Esophagus (tissue), 2 donors: ENCODE results near the gene SAP130. TPM values are rescaled to one million over a fixed set of nuclear protein-coding genes. Genes with fewer than 3 reads are reported as not detected.

ENCODE experiments used
- H3K27ac ChIP-seq, 2 donors: one replicate each; pipeline ENCODE4 v1.5.1; 2013; ENCODE audit warnings: low read depth in 2 of 2, mild to moderate bottlenecking in 2 of 2, inconsistent platforms in 1 of 2, low read length in 1 of 2, moderate library complexity in 1 of 2
- H3K27me3 ChIP-seq, 2 donors: one replicate each; pipeline ENCODE4 v1.6.1; 2013; ENCODE audit warnings: low read length in 2 of 2, control low read depth in 1 of 2, mild to moderate bottlenecking in 1 of 2; ENCODE audit not compliant: insufficient read depth in 2 of 2, control insufficient read depth in 1 of 2
- H3K36me3 ChIP-seq, 2 donors: one replicate each; pipeline ENCODE4 v1.6.1; 2013; ENCODE audit warnings: low read length in 1 of 2; ENCODE audit not compliant: control insufficient read depth in 2 of 2, insufficient read depth in 2 of 2
- H3K4me1 ChIP-seq, 2 donors: one replicate each; pipeline ENCODE4 v1.6.1; 2013; ENCODE audit warnings: low read length in 1 of 2; ENCODE audit not compliant: control insufficient read depth in 2 of 2, insufficient read depth in 2 of 2
- H3K4me3 ChIP-seq, 2 donors: one replicate each; pipeline ENCODE4 v1.5.1; 2013; ENCODE audit warnings: low read length in 2 of 2, mild to moderate bottlenecking in 2 of 2, low read depth in 1 of 2, moderate library complexity in 1 of 2
- H3K9me3 ChIP-seq, 2 donors: one replicate each; pipeline ENCODE4 v1.6.1; 2013; ENCODE audit warnings: mild to moderate bottlenecking in 2 of 2, low read depth in 1 of 2, low read length in 1 of 2, moderate library complexity in 1 of 2; ENCODE audit not compliant: control insufficient read depth in 2 of 2, insufficient read depth in 1 of 2
- WGBS, 2 donors: extraction: QIAGEN DNeasy Blood & Tissue Kit; methylation state at CpG; one replicate each; pipeline ENCODE4 v1.1.7; 2013; 5-methylcytosine and 5-hydroxymethylcytosine counted together
- polyA plus RNA-seq, 2 donors: library from polyadenylated mRNA; stranded (reverse); fragments of 200-250 nt; gene quantifications; one replicate each; pipeline ENCODE4 v1.2.3, GENCODE V29; 2013
- donor health status: healthy with polysubstance abuse.
- donor health status: Bipolar disorder and iron deficiency.

The SAP130 gene
- polyA plus RNA-seq, 2 donors: 6.3 to 7.3 TPM

DNA sequence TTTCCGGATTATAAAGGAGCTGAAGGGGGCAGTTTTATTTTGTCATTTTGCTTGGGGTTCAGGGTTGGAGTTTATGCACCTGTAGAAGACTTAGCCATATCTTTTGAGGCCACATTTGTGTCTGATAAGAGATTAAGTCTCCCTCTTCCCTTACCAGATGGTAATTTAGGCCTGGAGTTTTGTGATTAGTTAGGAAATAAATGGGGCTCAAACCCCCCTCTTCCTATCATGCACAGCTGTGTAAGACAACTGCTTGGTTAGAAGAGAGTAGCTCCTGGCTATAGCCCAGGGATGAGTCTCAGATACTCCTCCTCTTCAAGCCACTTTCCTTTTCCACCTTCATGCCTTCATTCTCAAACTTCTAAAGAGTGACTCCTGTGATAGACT is 802 bp upstream of the SAP130 start:
- Histone ChIP-seq H3K4me1 (no peaks in the 10 kb centered on the region), H3K27me3 (no peaks in the 10 kb centered on the region), H3K36me3 (no peaks in the 10 kb centered on the region), H3K9me3 (peaks cover 0 to 2% of the 10 kb centered on the region in 2 donors), H3K27ac (peak overlapping the region; percentile 84 to 94), H3K4me3 (peak overlapping the region; percentile 80 to 99)
- 0% methylated on average over 1 of the region's 1 CpG for WGBS, 2 donors

DNA sequence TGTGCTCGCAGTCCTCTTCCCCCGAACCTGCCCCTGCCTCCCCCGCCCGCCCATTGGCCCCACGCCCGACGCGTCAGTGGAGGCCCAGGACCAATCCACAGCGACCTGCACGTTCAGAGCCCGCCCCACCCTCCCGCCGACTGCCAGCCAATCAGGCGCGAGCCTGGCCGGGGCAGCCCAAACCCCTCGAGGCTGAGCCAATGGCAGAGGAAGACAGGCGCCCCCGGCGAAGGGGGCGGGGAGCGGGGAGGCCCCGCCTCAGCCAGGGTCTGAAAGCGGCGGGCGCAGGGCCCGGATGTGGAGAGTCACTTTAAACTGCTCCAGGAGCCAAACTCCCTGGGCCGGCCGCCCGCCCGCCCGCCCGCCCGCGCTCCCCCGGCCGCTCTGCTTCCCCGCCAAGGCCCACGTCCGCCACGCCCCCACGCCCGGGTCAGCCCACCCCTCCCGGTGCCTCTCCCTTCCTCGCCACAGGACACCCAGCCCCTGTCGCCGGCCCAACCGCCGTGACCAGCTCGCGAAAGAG is 520 bp downstream of the SAP130 start:
- Histone ChIP-seq H3K27ac (peak overlapping the region; percentile 98 to 99), H3K4me3 (peak overlapping the region; percentile 80 to 99), H3K27me3 (no peaks in the 10 kb centered on the region), H3K4me1 (no peaks in the 10 kb centered on the region), H3K36me3 (no peaks in the 10 kb centered on the region), H3K9me3 (no peaks in the 10 kb centered on the region)
- WGBS, 2 donors: 0 to 1% methylated on average over 27 to 51 of the region's 51 CpGs

DNA sequence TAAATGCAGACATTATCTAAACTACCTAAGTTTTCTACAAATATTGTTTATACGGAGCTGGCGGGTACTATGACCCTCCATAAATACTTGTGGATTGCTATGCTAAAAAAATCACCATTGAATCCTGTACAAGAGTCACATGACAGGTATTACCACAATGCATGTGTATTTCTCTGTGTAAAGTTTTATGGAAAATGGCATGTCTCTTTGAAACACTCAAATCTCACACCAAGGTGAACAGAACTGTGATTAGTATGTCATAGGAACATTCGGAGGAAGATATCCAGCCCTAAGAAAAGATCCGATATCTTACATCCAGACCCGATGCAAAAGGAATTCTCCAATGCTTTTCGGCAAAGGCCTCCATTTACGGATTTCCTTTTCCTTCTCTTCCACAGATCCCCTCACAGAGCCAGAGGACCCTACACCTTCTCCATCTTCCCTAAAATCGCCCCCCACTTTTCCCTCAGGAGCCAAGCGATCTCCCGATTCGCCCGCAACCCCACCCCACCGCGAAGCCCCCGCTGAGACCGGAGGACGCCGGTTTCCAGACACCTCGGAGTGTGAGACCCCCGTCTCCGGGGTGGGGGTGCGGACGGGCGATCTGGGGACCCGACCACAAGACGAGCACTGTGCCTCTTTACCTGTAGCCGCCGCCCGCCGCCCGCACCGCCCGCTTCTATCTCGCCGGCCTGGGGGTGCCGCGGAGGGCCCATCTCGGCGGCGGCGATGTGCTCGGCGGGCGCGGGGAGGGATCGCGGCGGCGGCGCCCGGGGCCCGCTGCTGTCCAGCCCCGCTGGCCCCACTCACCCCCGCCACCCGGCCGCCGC is 1.2 kb downstream of the SAP130 start:
- WGBS, 2 donors: 0 to 1% methylated on average over 48 to 57 of the region's 57 CpGs
- H3K36me3 ChIP-seq: no peaks in the 10 kb centered on the region
- peak overlapping the region; percentile 73 to 80 for H3K4me3 ChIP-seq
- peak overlapping the region; percentile 66 to 83 for H3K27ac ChIP-seq
- H3K27me3 ChIP-seq: no peaks in the 10 kb centered on the region
- no peaks in the 10 kb centered on the region for H3K4me1 ChIP-seq
- no peaks in the 10 kb centered on the region for H3K9me3 ChIP-seq

DNA sequence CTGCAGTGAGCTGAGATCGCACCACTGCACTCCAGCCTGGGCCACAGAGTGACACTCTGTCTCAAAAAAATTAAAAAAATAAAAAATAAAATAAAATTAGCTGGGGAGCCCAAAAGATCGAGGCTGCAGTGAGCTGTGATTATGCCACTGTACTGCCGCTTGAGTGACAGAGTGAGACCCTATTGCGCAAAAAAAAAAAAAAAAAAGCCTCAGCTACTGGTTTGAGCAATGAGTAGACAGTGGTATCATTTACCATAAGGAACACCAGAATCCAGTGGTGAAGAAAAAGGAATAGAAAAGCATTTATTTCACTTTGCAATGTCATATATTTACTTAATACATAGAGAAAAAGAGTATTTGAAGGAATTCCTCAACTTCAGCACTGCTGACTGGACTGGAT is 3.0 kb downstream of the SAP130 start:
- H3K27me3 ChIP-seq: no peaks in the 10 kb centered on the region
- WGBS, 2 donors: 91 to 94% methylated on average over 4 of the region's 4 CpGs
- no peaks in the 10 kb centered on the region for H3K4me1 ChIP-seq
- H3K36me3 ChIP-seq: no peaks in the 10 kb centered on the region
- no peak overlapping the region for H3K4me3 ChIP-seq
- H3K27ac ChIP-seq: no peak overlapping the region
- H3K9me3 ChIP-seq: no peaks in the 10 kb centered on the region

DNA sequence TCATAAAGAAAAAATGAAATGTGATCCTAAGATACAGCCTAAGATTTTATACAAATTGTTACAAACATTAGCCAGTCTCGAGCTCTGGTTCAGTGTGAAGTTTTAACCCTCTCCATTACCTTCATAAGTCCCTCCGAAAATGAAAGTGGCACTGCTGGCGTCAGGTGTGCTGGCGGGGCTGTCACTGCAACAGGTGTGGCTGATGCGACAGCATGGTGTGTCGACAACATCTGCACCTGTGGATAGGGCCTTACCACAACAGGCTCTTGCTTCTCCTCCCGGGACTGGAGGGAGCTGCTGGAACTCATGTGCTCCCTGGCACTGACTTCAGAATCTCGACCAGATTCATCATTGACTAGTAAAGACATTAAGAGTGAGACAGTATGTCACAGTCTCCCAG is 10.3 kb downstream of the SAP130 start:
- Histone ChIP-seq H3K27ac (no peak overlapping the region), H3K4me1 (no peaks in the 10 kb centered on the region), H3K36me3 (peaks cover 6 to 25% of the 10 kb centered on the region in 2 donors), H3K9me3 (no peaks in the 10 kb centered on the region), H3K4me3 (no peak overlapping the region), H3K27me3 (no peaks in the 10 kb centered on the region)
- WGBS, 2 donors: 89 to 93% methylated on average over 8 of the region's 8 CpGs

DNA sequence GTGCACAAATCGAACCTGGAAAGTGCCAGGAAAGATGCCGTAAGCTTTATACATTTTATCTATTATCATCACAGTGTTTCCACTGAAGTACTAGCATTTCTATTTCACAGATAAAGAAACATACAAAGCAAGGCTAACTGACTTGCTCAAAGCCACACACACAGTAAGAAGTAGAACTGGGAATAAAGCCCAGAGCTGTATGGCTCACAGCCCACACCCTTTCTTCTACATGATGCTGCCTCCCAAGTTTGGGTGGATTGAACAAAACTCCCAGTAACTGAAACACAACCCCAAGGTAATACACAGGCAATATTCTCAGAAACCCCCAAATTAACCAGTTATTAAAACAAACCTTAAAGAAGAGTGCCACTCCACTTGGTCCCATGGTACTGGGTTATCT is 11.2 kb downstream of the SAP130 start:
- Histone ChIP-seq H3K4me3 (no peak overlapping the region), H3K36me3 (peaks cover 12 to 26% of the 10 kb centered on the region in 2 donors), H3K27ac (no peak overlapping the region), H3K9me3 (no peaks in the 10 kb centered on the region), H3K4me1 (no peaks in the 10 kb centered on the region), H3K27me3 (no peaks in the 10 kb centered on the region)
- WGBS, 2 donors: 94% methylated on average over 2 of the region's 2 CpGs

DNA sequence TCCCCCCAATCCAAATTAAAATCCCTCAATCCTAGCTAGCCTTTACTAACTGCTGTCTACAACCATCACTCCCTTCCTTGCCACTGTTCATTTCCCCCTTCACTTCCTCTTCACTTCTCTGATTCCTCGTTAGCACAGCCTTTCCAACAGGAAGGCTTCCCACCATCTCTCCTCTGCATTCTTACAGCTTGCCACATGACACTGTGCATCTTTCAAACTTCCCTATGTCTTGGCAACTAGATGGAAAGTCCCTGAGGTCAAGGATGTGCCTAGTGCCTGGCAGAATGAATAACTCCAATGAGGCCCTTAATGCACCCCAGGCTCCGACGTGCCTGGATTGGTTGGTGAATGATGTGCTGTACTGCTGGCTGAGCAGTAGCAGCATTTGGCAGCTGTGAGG is 15.2 kb downstream of the SAP130 start:
- H3K36me3 ChIP-seq: peaks cover 24 to 39% of the 10 kb centered on the region in 2 donors
- 85 to 86% methylated on average over 3 of the region's 3 CpGs for WGBS, 2 donors
- no peaks in the 10 kb centered on the region for H3K4me1 ChIP-seq

DNA sequence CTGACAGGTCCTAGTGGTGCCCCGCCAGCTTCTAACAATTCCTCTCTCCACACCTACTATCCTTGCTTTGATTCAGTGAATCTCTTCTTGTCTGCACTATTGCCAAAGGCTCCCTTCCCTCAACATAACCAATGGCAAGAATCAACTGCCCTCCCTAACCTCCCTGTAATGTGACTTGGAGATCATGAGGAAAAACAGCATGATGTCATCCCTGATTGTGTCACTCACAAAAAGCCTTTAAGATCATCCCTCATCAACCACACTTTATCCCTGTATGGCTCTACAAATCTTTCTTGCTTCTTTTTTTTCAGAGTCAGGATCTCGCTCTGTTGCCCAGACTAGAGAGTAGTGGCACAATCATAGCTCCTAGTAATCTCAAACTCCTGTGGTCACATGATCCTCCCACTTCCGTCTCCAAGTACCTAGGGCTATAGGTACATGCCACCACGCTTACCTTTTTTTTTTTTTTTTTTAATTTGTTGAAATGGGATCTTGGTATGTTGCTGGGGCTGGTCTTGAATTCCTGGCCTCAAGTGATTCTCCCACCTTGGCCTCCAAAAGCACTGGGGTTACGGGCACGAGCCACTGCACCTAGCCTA is 19.7 kb downstream of the SAP130 start:
- H3K4me3 ChIP-seq: no peak overlapping the region
- 97 to 98% methylated on average over 6 of the region's 6 CpGs for WGBS, 2 donors
- no peaks in the 10 kb centered on the region for H3K27me3 ChIP-seq
- H3K36me3 ChIP-seq: peaks cover 24 to 30% of the 10 kb centered on the region in 2 donors
- H3K9me3 ChIP-seq: no peaks in the 10 kb centered on the region
- H3K4me1 ChIP-seq: no peaks in the 10 kb centered on the region
- H3K27ac ChIP-seq: no peak overlapping the region

More for the DNA sequence above, 15.2 kb downstream of the SAP130 start:
- Histone ChIP-seq H3K4me3 (no peak overlapping the region), H3K9me3 (no peaks in the 10 kb centered on the region), H3K27me3 (no peaks in the 10 kb centered on the region), H3K27ac (no peak overlapping the region)

DNA sequence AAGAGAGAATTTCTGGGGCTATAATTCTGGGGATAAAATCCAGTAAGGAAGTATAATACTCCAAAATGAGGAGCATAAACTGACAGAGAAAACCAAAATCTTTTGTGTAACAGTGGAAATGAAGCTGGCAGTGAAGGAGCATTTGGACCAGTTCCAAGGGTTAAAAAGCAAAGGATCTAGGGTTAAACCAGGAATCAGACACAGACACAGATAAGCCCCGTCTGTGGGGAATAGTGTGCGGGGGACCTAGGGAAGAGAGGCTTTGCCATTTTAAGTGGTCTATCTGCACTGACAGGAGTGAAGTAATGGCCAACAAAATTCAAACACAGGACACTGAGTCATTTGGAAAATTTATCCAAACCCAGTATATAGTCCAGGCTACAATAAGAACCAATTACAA is 23.4 kb downstream of the SAP130 start:
- Histone ChIP-seq H3K27ac (no peak overlapping the region), H3K4me3 (no peak overlapping the region), H3K36me3 (peaks cover 22 to 25% of the 10 kb centered on the region in 2 donors), H3K27me3 (no peaks in the 10 kb centered on the region), H3K9me3 (no peaks in the 10 kb centered on the region), H3K4me1 (no peaks in the 10 kb centered on the region)
- 72 to 81% methylated on average over 2 of the region's 2 CpGs for WGBS, 2 donors
